IMR-90 (cell line): ENCODE measurements around the gene UCK2.

Experiments
- BHLHE40 ChIP-seq: fragments of 150-350 bp; IDR thresholded peaks from 2 replicates; pipeline ENCODE4 v1.6.1; 2016; ENCODE audit warnings: mild to moderate bottlenecking, low read depth, low read length
- CEBPB ChIP-seq: IDR thresholded peaks from 2 replicates; pipeline ENCODE4 v1.6.1; 2012; ENCODE audit warnings: low read depth, low read length, improper control_type of control experiment
- CHD1 ChIP-seq: IDR thresholded peaks from 2 replicates; pipeline ENCODE4 v1.6.1; 2012; ENCODE audit warnings: low read depth, low read length, improper control_type of control experiment
- CTCF ChIP-seq: conservative IDR thresholded peaks from 2 replicates; pipeline ENCODE4 v1.5.1; 2012; ENCODE audit warnings: mild to moderate bottlenecking, low read depth, low read length, improper control_type of control experiment
- ELK1 ChIP-seq: fragments of 150-350 bp; IDR thresholded peaks from 2 replicates; pipeline ENCODE4 v1.6.1; 2016; ENCODE audit warnings: low read depth, mild to moderate bottlenecking, low read length, moderate library complexity, borderline replicate concordance
- FOS ChIP-seq: fragments of 150-350 bp; IDR thresholded peaks from 2 replicates; pipeline ENCODE4 v1.6.1; 2016; ENCODE audit warnings: low read depth, low read length
- MAFK ChIP-seq: IDR thresholded peaks from 2 replicates; pipeline ENCODE4 v1.6.1; 2012; ENCODE audit warnings: low read depth, low read length, improper control_type of control experiment
- MAZ ChIP-seq: IDR thresholded peaks from 2 replicates; pipeline ENCODE4 v1.6.1; 2012; ENCODE audit warnings: low read depth, mild to moderate bottlenecking, low read length, improper control_type of control experiment, moderate library complexity, borderline replicate concordance
- MXI1 ChIP-seq: IDR thresholded peaks from 2 replicates; pipeline ENCODE4 v1.6.1; 2012; ENCODE audit warnings: low read depth, mild to moderate bottlenecking, low read length, moderate library complexity, borderline replicate concordance
- NFE2L2 ChIP-seq: fragments of 150-350 bp; IDR thresholded peaks from 2 replicates; pipeline ENCODE4 v1.6.1; 2016; ENCODE audit warnings: low read depth, mild to moderate bottlenecking, low read length
- POLR2A ChIP-seq: IDR thresholded peaks from 2 replicates; pipeline ENCODE4 v1.6.1; 2012; ENCODE audit warnings: mild to moderate bottlenecking, low read depth, low read length
- RAD21 ChIP-seq: IDR thresholded peaks from 2 replicates; pipeline ENCODE4 v1.6.1; 2012; ENCODE audit warnings: low read length, improper control_type of control experiment
- SMC3 ChIP-seq: fragments of 150-350 bp; IDR thresholded peaks from 2 replicates; pipeline ENCODE4 v1.6.1; 2016; ENCODE audit warnings: low read depth, mild to moderate bottlenecking, antibody characterized with exemption, low read length, moderate library complexity
- USF2 ChIP-seq: fragments of 150-350 bp; IDR thresholded peaks from 2 replicates; pipeline ENCODE4 v1.6.1; 2017; ENCODE audit warnings: mild to moderate bottlenecking, antibody characterized with exemption, low read length, low read depth

- TF ChIP-seq MAFK (no peak), CTCF (no peak), POLR2A (no peak), CEBPB (no peak), RAD21 (no peak), ELK1 (no peak), MXI1 (no peak), FOS (no peak), USF2 (no peak), CHD1 (no peak), SMC3 (no peak), MAZ (no peak), NFE2L2 (no peak), BHLHE40 (no peak)
Measured at GRCh38 chr1:165917166-165917565, 89.8 kb downstream of the UCK2 start.
